ENCODE data around the gene DNAH8.

The DNAH8 gene

GRCh38 chr6:38831865-38832264 lies 116.8 kb downstream of the DNAH8 start:
- no peaks in the 10 kb centered on the region for H3K36me3 ChIP-seq (ENCODE audit: control insufficient read depth, insufficient read depth, low read length)
- peaks cover 1% of the 10 kb centered on the region for H3K4me1 ChIP-seq (ENCODE audit: control insufficient read depth, insufficient read depth, low read length)
- H3K9me3 ChIP-seq (ENCODE audit: control insufficient read depth, insufficient read depth, low read length), result no peaks in the 10 kb centered on the region
- H3K27me3 ChIP-seq (ENCODE audit: control insufficient read depth, insufficient read depth, low read length), result no peaks in the 10 kb centered on the region
- H3K9ac ChIP-seq (ENCODE audit: low read depth, low read length), result no peak overlapping the region
- H3K4me3 ChIP-seq (ENCODE audit: low read depth, low read length), result no peak overlapping the region

- Histone ChIP-seq H3K4me3 (ENCODE audit: low read depth, low read length) (no peak overlapping the region), H3K27me3 (ENCODE audit: control insufficient read depth, insufficient read depth, low read length) (no peaks in the 10 kb centered on the region), H3K9me3 (ENCODE audit: control insufficient read depth, insufficient read depth, low read length) (no peaks in the 10 kb centered on the region), H3K4me1 (ENCODE audit: control insufficient read depth, insufficient read depth, low read length) (peaks cover 5% of the 10 kb centered on the region), H3K36me3 (ENCODE audit: control insufficient read depth, insufficient read depth, low read length) (no peaks in the 10 kb centered on the region), H3K9ac (ENCODE audit: low read depth, low read length) (no peak overlapping the region)
Observed at GRCh38 chr6:38833320-38833719, 118.2 kb downstream of the DNAH8 start.

- no peak overlapping the region for H3K9ac ChIP-seq (ENCODE audit: low read depth, low read length)
- H3K36me3 ChIP-seq (ENCODE audit: control insufficient read depth, insufficient read depth, low read length), result no peaks in the 10 kb centered on the region
- peaks cover 5% of the 10 kb centered on the region for H3K4me1 ChIP-seq (ENCODE audit: control insufficient read depth, insufficient read depth, low read length)
- no peak overlapping the region for H3K4me3 ChIP-seq (ENCODE audit: low read depth, low read length)
- no peaks in the 10 kb centered on the region for H3K9me3 ChIP-seq (ENCODE audit: control insufficient read depth, insufficient read depth, low read length)
- no peaks in the 10 kb centered on the region for H3K27me3 ChIP-seq (ENCODE audit: control insufficient read depth, insufficient read depth, low read length)
Observed at GRCh38 chr6:38836585-38836984, 121.5 kb downstream of the DNAH8 start.

GRCh38 chr6:38837101-38837500 lies 122.0 kb downstream of the DNAH8 start:
- Histone ChIP-seq H3K36me3 (ENCODE audit: control insufficient read depth, insufficient read depth, low read length) (no peaks in the 10 kb centered on the region), H3K9ac (ENCODE audit: low read depth, low read length) (no peak overlapping the region), H3K27me3 (ENCODE audit: control insufficient read depth, insufficient read depth, low read length) (no peaks in the 10 kb centered on the region), H3K9me3 (ENCODE audit: control insufficient read depth, insufficient read depth, low read length) (no peaks in the 10 kb centered on the region), H3K4me1 (ENCODE audit: control insufficient read depth, insufficient read depth, low read length) (peaks cover 5% of the 10 kb centered on the region), H3K4me3 (ENCODE audit: low read depth, low read length) (no peak overlapping the region)

DNA sequence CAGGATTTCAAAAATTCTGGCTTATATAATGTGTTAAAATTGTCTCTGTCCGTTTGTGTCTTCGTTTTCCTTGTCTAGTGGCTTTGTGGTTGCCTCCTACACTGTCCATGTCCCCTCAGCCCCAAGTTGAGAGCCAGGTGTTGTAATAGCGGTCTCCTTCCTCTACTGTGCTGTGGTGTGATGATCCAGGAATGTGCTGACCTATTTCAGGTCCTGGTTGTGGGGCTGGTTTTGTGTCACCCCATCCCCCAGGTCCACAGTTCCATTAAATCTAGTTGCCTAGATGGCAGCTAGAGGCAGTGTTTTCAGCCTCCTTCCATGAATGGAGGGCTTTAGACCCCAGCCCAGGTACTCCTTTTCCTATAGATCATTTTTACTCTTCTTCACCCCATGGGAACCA lies 128.7 kb downstream of the DNAH8 start:
- no peaks in the 10 kb centered on the region for H3K27me3 ChIP-seq (ENCODE audit: control insufficient read depth, insufficient read depth, low read length)
- H3K9me3 ChIP-seq (ENCODE audit: control insufficient read depth, insufficient read depth, low read length), result no peaks in the 10 kb centered on the region
- no peak overlapping the region for H3K4me3 ChIP-seq (ENCODE audit: low read depth, low read length)
- H3K4me1 ChIP-seq (ENCODE audit: control insufficient read depth, insufficient read depth, low read length), result no peaks in the 10 kb centered on the region
- H3K36me3 ChIP-seq (ENCODE audit: control insufficient read depth, insufficient read depth, low read length), result no peaks in the 10 kb centered on the region
- no peak overlapping the region for H3K9ac ChIP-seq (ENCODE audit: low read depth, low read length)

DNA sequence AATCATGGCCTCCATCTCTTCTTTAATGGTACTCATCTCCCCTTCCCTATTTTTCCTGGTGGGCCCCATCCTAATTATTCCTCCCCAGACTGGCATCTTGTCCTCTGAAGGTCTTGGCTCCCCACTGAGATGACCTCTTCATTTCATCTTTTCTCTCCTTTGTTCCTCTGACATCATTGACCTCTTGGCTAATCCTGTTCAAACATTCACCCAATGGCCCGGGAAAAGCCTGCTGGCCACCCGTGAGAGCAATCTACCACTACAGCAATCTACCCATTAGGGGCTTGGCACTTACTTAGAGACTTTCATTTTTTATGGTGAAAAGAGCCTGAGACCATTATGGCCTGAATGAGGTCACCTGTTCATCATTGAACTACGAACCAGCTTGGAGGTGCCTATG lies 130.8 kb downstream of the DNAH8 start:
- no peaks in the 10 kb centered on the region for H3K27me3 ChIP-seq (ENCODE audit: control insufficient read depth, insufficient read depth, low read length)
- H3K9me3 ChIP-seq (ENCODE audit: control insufficient read depth, insufficient read depth, low read length), result no peaks in the 10 kb centered on the region
- H3K9ac ChIP-seq (ENCODE audit: low read depth, low read length), result no peak overlapping the region
- no peak overlapping the region for H3K4me3 ChIP-seq (ENCODE audit: low read depth, low read length)
- no peaks in the 10 kb centered on the region for H3K36me3 ChIP-seq (ENCODE audit: control insufficient read depth, insufficient read depth, low read length)
- H3K4me1 ChIP-seq (ENCODE audit: control insufficient read depth, insufficient read depth, low read length), result no peaks in the 10 kb centered on the region

GRCh38 chr6:38846361-38846760 lies 131.2 kb downstream of the DNAH8 start:
- Histone ChIP-seq H3K27me3 (ENCODE audit: control insufficient read depth, insufficient read depth, low read length) (no peaks in the 10 kb centered on the region), H3K36me3 (ENCODE audit: control insufficient read depth, insufficient read depth, low read length) (no peaks in the 10 kb centered on the region), H3K4me3 (ENCODE audit: low read depth, low read length) (no peak overlapping the region), H3K9ac (ENCODE audit: low read depth, low read length) (no peak overlapping the region), H3K4me1 (ENCODE audit: control insufficient read depth, insufficient read depth, low read length) (no peaks in the 10 kb centered on the region), H3K9me3 (ENCODE audit: control insufficient read depth, insufficient read depth, low read length) (no peaks in the 10 kb centered on the region)

DNA sequence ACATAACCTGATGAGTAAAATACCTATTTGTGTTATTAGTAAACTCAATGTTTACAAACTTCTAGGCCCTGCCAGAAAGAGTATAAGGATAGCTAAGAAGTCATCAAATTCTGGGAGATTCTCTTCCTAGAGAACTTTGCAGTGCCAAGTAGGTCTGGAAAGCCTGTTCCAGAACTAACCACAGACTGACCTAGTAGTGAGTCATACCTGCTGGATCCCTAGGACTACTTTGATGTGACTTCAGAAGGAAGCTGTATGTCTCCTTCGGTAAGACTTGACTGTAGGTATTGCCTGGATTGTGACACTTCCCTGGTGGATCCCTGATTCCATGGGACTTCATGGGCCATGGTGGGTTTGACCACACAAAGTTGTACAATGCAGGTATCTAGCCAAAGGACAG lies 131.7 kb downstream of the DNAH8 start:
- H3K4me1 ChIP-seq (ENCODE audit: control insufficient read depth, insufficient read depth, low read length), result no peaks in the 10 kb centered on the region
- H3K27me3 ChIP-seq (ENCODE audit: control insufficient read depth, insufficient read depth, low read length), result no peaks in the 10 kb centered on the region
- H3K9me3 ChIP-seq (ENCODE audit: control insufficient read depth, insufficient read depth, low read length), result no peaks in the 10 kb centered on the region
- H3K4me3 ChIP-seq (ENCODE audit: low read depth, low read length), result no peak overlapping the region
- H3K9ac ChIP-seq (ENCODE audit: low read depth, low read length), result no peak overlapping the region
- H3K36me3 ChIP-seq (ENCODE audit: control insufficient read depth, insufficient read depth, low read length), result no peaks in the 10 kb centered on the region

DNA sequence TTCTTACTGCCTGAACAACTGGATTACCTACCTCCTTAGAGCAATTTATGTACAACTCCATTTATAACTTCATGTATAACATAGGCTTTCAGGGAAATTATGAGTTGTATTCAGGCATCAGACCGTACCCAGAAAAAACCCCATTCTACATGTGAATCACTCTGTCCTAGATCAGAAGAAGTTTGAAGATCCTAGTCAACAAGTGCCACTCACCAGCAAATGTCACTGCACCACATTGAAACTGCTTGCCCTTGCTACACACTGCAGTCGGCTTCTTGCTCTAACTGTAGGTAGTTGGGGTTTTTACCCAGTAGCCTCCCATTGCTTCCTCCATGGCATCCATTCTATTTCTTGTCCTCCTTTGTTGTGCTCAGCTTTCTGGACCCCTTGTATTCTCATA lies 132.4 kb downstream of the DNAH8 start:
- Histone ChIP-seq H3K27me3 (ENCODE audit: control insufficient read depth, insufficient read depth, low read length) (no peaks in the 10 kb centered on the region), H3K9me3 (ENCODE audit: control insufficient read depth, insufficient read depth, low read length) (no peaks in the 10 kb centered on the region), H3K4me3 (ENCODE audit: low read depth, low read length) (no peak overlapping the region), H3K9ac (ENCODE audit: low read depth, low read length) (no peak overlapping the region), H3K4me1 (ENCODE audit: control insufficient read depth, insufficient read depth, low read length) (no peaks in the 10 kb centered on the region), H3K36me3 (ENCODE audit: control insufficient read depth, insufficient read depth, low read length) (no peaks in the 10 kb centered on the region)

DNA sequence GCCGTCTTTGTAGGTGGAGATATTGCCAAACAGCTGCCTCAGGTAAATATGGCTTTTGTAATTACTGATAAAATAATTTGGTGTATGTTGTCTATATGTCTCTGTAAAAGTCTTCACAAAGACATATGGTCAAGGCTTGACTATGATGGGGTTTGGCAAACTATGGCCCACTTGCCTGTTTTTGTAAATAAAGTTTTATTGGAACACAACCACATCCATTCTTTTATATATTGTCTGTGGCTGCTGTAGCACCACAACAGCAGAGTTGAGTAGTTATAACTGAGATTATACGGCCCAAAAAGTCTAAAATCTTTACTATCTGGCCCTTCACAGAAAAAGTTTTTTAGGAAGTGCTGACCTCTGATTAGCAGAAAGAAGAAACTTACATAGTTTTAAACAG lies 133.6 kb downstream of the DNAH8 start:
- H3K4me1 ChIP-seq (ENCODE audit: control insufficient read depth, insufficient read depth, low read length), result peaks cover 4% of the 10 kb centered on the region
- no peak overlapping the region for H3K4me3 ChIP-seq (ENCODE audit: low read depth, low read length)
- no peak overlapping the region for H3K9ac ChIP-seq (ENCODE audit: low read depth, low read length)

GRCh38 chr6:38852215-38852614 lies 137.1 kb downstream of the DNAH8 start:
- Histone ChIP-seq H3K9me3 (ENCODE audit: control insufficient read depth, insufficient read depth, low read length) (no peaks in the 10 kb centered on the region), H3K9ac (ENCODE audit: low read depth, low read length) (no peak overlapping the region), H3K27me3 (ENCODE audit: control insufficient read depth, insufficient read depth, low read length) (no peaks in the 10 kb centered on the region), H3K4me1 (ENCODE audit: control insufficient read depth, insufficient read depth, low read length) (peaks cover 4% of the 10 kb centered on the region), H3K36me3 (ENCODE audit: control insufficient read depth, insufficient read depth, low read length) (no peaks in the 10 kb centered on the region), H3K4me3 (ENCODE audit: low read depth, low read length) (no peak overlapping the region)

More for the DNA sequence above, 133.6 kb downstream of the DNAH8 start:
- H3K36me3 ChIP-seq (ENCODE audit: control insufficient read depth, insufficient read depth, low read length), result no peaks in the 10 kb centered on the region
- H3K27me3 ChIP-seq (ENCODE audit: control insufficient read depth, insufficient read depth, low read length), result no peaks in the 10 kb centered on the region
- H3K9me3 ChIP-seq (ENCODE audit: control insufficient read depth, insufficient read depth, low read length), result no peaks in the 10 kb centered on the region

- no peaks in the 10 kb centered on the region for H3K36me3 ChIP-seq (ENCODE audit: control insufficient read depth, insufficient read depth, low read length)
- H3K9ac ChIP-seq (ENCODE audit: low read depth, low read length), result no peak overlapping the region
- H3K9me3 ChIP-seq (ENCODE audit: control insufficient read depth, insufficient read depth, low read length), result no peaks in the 10 kb centered on the region
- H3K4me3 ChIP-seq (ENCODE audit: low read depth, low read length), result no peak overlapping the region
- H3K4me1 ChIP-seq (ENCODE audit: control insufficient read depth, insufficient read depth, low read length), result peaks cover 4% of the 10 kb centered on the region
- no peaks in the 10 kb centered on the region for H3K27me3 ChIP-seq (ENCODE audit: control insufficient read depth, insufficient read depth, low read length)
Observed at GRCh38 chr6:38853236-38853635, 138.1 kb downstream of the DNAH8 start.

GRCh38 chr6:38856492-38856891 lies 141.4 kb downstream of the DNAH8 start:
- no peak overlapping the region for H3K9ac ChIP-seq (ENCODE audit: low read depth, low read length)
- no peak overlapping the region for H3K4me3 ChIP-seq (ENCODE audit: low read depth, low read length)
- no peaks in the 10 kb centered on the region for H3K27me3 ChIP-seq (ENCODE audit: control insufficient read depth, insufficient read depth, low read length)
- H3K9me3 ChIP-seq (ENCODE audit: control insufficient read depth, insufficient read depth, low read length), result no peaks in the 10 kb centered on the region
- H3K36me3 ChIP-seq (ENCODE audit: control insufficient read depth, insufficient read depth, low read length), result no peaks in the 10 kb centered on the region
- peaks cover 4% of the 10 kb centered on the region for H3K4me1 ChIP-seq (ENCODE audit: control insufficient read depth, insufficient read depth, low read length)

Data from iPS-15b (cell line).